Right renal cortex interstitium (tissue), 3 donors: Measurements from ENCODE around the gene ADGRB2. TPM values are rescaled to one million over a fixed set of nuclear protein-coding genes. Genes with fewer than 3 reads are reported as not detected.

Source experiments
- DNase-seq, 3 donors: peaks; one replicate each; pipeline ENCODE4 v3.0.0-alpha.2; 2013; ENCODE audit warnings: low read depth in 3 of 3, low spot score in 2 of 3
- polyA plus RNA-seq, 3 donors: library from polyadenylated mRNA; unstranded; fragments of 120-200 nt; gene quantifications; one replicate each; pipeline ENCODE4 v1.2.1, GENCODE V29; 2013; ENCODE audit not compliant: insufficient read length in 3 of 3

ADGRB2 gene
- polyA plus RNA-seq, 3 donors = 8.6 to 10.6 (median 10.1) TPM

- no peak for DNase-seq
These were observed 75.8 kb downstream of the ADGRB2 start for GRCh38 chr1:31688233-31688918.

DNA sequence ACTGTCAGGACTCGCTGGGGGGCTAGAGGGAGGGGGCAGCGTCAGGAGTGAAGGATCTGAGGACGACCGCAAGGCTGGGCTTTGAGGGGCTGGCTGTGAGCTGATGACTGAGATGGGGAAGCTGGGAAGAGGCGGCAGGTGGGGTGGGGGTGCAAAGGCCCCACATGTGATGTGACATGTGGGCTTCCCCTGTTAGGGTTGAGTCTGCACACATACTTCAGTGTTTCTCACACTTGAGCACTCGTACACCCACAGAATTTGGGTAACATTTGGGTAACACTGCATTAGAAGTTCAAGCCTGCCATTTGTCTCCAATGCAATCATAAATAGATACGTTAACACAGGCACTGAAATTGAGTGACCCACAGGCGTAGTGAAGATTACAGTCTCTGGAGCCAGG, 76.5 kb downstream of the ADGRB2 start:
- DNase-seq = no peak

- no peak for DNase-seq
These were observed 78.3 kb downstream of the ADGRB2 start for GRCh38 chr1:31685795-31686194.

GRCh38 chr1:31683997-31684396, 80.1 kb downstream of the ADGRB2 start:
- DNase-seq = no peak

- DNase-seq = no peak
These were observed 82.7 kb downstream of the ADGRB2 start for GRCh38 chr1:31681415-31681814.

GRCh38 chr1:31679676-31680230, 84.4 kb downstream of the ADGRB2 start:
- DNase-seq = no peak

GRCh38 chr1:31679091-31679490, 85.0 kb downstream of the ADGRB2 start:
- DNase-seq = no peak

- DNase-seq = no peak
These were observed 85.5 kb downstream of the ADGRB2 start for GRCh38 chr1:31678681-31679080.

GRCh38 chr1:31677949-31678348, 86.2 kb downstream of the ADGRB2 start:
- DNase-seq = no peak

- DNase-seq = no peak
These were observed 86.7 kb downstream of the ADGRB2 start for GRCh38 chr1:31677401-31677800.

Other genes with a start within 250 kb of the ADGRB2 start
- 10 to 100 TPM; 34.3 to 46.8 (median 39.5) TPM for gene TINAGL1, start 187.8 kb downstream of the ADGRB2 start, polyA plus RNA-seq
- under 1 TPM; 0.17 to 0.38 (median 0.18) TPM for gene HCRTR1, start 146.7 kb downstream of the ADGRB2 start, polyA plus RNA-seq
- 10 to 100 TPM; 77.6 to 82.8 (median 79.4) TPM for gene PEF1, start 119.5 kb downstream of the ADGRB2 start, polyA plus RNA-seq
- gene COL16A1, start 60.3 kb downstream of the ADGRB2 start, polyA plus RNA-seq = 10 to 100 TPM; 26.6 to 35.9 (median 30.8) TPM
- gene SPOCD1, start 51.7 kb upstream of the ADGRB2 start, polyA plus RNA-seq = under 1 TPM; 0.04 to 0.45 (median 0.31) TPM
- gene PTP4A2, start 174.0 kb upstream of the ADGRB2 start, polyA plus RNA-seq = 100 to 1,000 TPM; 248 to 273 (median 269) TPM
- 100 to 1,000 TPM; 244 to 280 (median 259) TPM for gene KHDRBS1, start 249.5 kb upstream of the ADGRB2 start, polyA plus RNA-seq